Tibial artery (tissue), 4 donors: ENCODE measurements around the gene UBE3D.

Experiments used
- DNase-seq, 2 donors: peaks; one replicate each; pipeline ENCODE4 v3.0.0-alpha.2; 2019
- H3K27ac ChIP-seq, 2 donors: fragments of 200-600 bp; sonication (generic) in 1 of 2; 1 replicate in 1 of 2; 2 replicates in 1 of 2; pipeline ENCODE4 v1.5.1; 2018 to 2019; ENCODE audit warnings: mild to moderate bottlenecking in 1 of 2
- H3K27me3 ChIP-seq, 2 donors: fragments of 200-600 bp; sonication (generic) in 1 of 2; one replicate each; pipeline versions ENCODE4 v1.5.1 to v1.6.0; 2016 to 2019
- H3K36me3 ChIP-seq, 3 donors: fragments of 200-600 bp; sonication (generic) in 2 of 3; one replicate each; pipeline ENCODE4 v1.5.1; 2016 to 2019; ENCODE audit warnings: mild to moderate bottlenecking in 2 of 3
- H3K4me1 ChIP-seq, 4 donors: fragments of 200-600 bp; sonication (generic) in 2 of 4; 1 replicate in 3 of 4; 2 replicates in 1 of 4; pipeline ENCODE4 v1.5.1; 2016 to 2019
- H3K4me3 ChIP-seq, 2 donors: fragments of 200-600 bp; sonication (generic) in 1 of 2; 1 replicate in 1 of 2; 2 replicates in 1 of 2; pipeline ENCODE4 v1.5.1; 2018 to 2019; ENCODE audit warnings: mild to moderate bottlenecking in 2 of 2
- H3K9me3 ChIP-seq, 3 donors: fragments of 200-600 bp; sonication (generic) in 1 of 3; one replicate each; pipeline ENCODE4 v1.5.1; 2016 to 2019
- CTCF ChIP-seq, 2 experiments: fragments of 200-600 bp in 1 of 2; fragments of 450-650 bp in 1 of 2; IDR thresholded peaks; one replicate each; pipeline ENCODE4 v1.5.1; 2017 to 2019; ENCODE audit warnings: antibody characterized with exemption in 2 of 2, mild to moderate bottlenecking in 1 of 2, moderate library complexity in 1 of 2
- intact Hi-C: fragments of 100-400 bp; cut with DNase I; formaldehyde crosslinking; loops from one replicate; pipeline ENCODE4 v1.15.0; 2023; ENCODE audit warnings: low total_unique reads

The UBE3D gene

DNA sequence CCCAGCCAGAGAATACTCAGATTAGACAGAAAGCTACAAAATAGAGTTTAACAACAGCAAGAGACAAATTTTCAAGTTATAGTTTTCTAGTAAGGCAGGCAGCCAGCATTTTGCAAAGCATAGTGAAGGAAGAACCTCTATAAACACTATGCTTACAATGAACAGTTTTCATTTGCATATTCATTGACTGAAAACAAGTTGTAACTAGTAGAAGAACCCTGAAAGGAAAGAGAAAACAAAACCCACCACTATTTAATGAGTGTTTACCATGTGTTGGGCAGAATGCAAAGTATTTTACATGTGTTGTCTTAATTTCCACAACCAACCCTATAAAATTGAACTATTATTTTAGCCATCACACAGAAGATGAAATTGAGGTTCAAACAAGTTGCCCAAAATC is 196.1 kb downstream of the UBE3D start:
- Histone ChIP-seq H3K36me3 (no peaks in the 10 kb centered on the region), H3K4me1 (no peaks in the 10 kb centered on the region), H3K9me3 (no peaks in the 10 kb centered on the region), H3K27ac (no peak overlapping the region), H3K4me3 (no peak overlapping the region), H3K27me3 (no peaks in the 10 kb centered on the region)
- no peak for DNase-seq
- intact Hi-C loops, result no loop called here
- TF ChIP-seq CTCF (IDR thresholded peaks at IDR 0.05), result no peak

- no peak for TF ChIP-seq CTCF (IDR thresholded peaks at IDR 0.05)
- H3K36me3 ChIP-seq, result no peaks in the 10 kb centered on the region
- H3K27ac ChIP-seq, result no peak overlapping the region
- intact Hi-C loops, result no loop called here
- H3K27me3 ChIP-seq, result no peaks in the 10 kb centered on the region
- no peak overlapping the region for H3K4me3 ChIP-seq
- H3K9me3 ChIP-seq, result peaks cover 0 to 4% (median 0%) of the 10 kb centered on the region in 3 donors
- no peak for DNase-seq
- peaks cover 0 to under 1% (median 0%) of the 10 kb centered on the region in 4 donors for H3K4me1 ChIP-seq
Observed at GRCh38 chr6:82867946-82868345, 197.7 kb downstream of the UBE3D start.

- no peak overlapping the region for H3K27ac ChIP-seq
- H3K4me3 ChIP-seq, result no peak overlapping the region
- no peak for TF ChIP-seq CTCF (IDR thresholded peaks at IDR 0.05)
- no peak for DNase-seq
- peaks cover 0 to 4% (median 0%) of the 10 kb centered on the region in 3 donors for H3K9me3 ChIP-seq
- peaks cover 0 to 10% (median 0%) of the 10 kb centered on the region in 4 donors for H3K4me1 ChIP-seq
- no peaks in the 10 kb centered on the region for H3K27me3 ChIP-seq
- intact Hi-C loops, result no loop called here
- no peaks in the 10 kb centered on the region for H3K36me3 ChIP-seq
Observed at GRCh38 chr6:82866446-82866845, 199.2 kb downstream of the UBE3D start.

- DNase-seq, result no peak
- no peak overlapping the region for H3K27ac ChIP-seq
- peaks cover 0 to 4% (median 0%) of the 10 kb centered on the region in 3 donors for H3K9me3 ChIP-seq
- peaks cover 0 to 10% (median 0%) of the 10 kb centered on the region in 4 donors for H3K4me1 ChIP-seq
- no peaks in the 10 kb centered on the region for H3K27me3 ChIP-seq
- intact Hi-C loops, result no loop called here
- H3K36me3 ChIP-seq, result no peaks in the 10 kb centered on the region
- H3K4me3 ChIP-seq, result no peak overlapping the region
- TF ChIP-seq CTCF (IDR thresholded peaks at IDR 0.05), result no peak
Observed at GRCh38 chr6:82865461-82865860, 200.2 kb downstream of the UBE3D start.

DNA sequence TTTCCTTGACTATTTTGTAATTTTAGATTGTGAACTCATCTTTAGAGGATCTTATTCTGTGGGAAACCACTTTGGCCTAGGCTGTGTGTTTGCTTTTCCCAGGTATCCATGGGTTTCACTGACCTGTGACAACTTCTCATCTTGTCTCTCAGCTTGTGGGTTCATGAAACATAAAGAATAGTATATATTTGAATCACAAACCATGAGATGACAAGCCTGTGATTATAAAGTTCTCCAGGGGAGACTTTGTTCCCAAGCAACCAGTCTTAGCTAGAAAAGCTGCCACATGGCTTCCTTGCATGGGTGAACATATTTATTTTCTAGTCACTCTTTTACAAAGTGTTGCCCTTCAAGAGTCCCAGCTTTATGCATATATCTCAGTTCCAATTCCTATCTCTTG is 201.9 kb downstream of the UBE3D start:
- Histone ChIP-seq H3K4me3 (no peak overlapping the region), H3K27ac (no peak overlapping the region), H3K4me1 (peaks cover 0 to 10% (median 0%) of the 10 kb centered on the region in 4 donors), H3K9me3 (peaks cover 0 to 4% (median 0%) of the 10 kb centered on the region in 3 donors), H3K36me3 (no peaks in the 10 kb centered on the region), H3K27me3 (no peaks in the 10 kb centered on the region)
- intact Hi-C loops, result no loop called here
- no peak for TF ChIP-seq CTCF (IDR thresholded peaks at IDR 0.05)
- DNase-seq, result no peak

DNA sequence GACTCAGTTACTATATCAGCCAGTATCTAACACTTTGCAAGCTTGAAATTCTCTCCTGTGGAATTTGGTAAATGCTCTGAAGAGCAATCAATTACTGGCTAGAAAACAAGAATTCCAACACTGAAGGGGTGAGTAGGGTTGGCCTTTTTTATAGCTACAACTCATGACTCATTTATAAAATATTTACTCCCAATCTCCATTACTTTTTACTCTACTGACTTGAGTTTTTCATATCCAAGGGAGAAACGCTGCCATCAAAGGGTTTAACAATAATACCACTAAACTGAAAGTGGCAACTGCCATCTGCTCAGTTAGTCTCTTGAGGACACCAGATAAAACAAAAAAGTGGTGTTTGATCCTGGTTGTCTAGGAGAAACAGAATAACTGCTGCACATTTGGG is 203.1 kb downstream of the UBE3D start:
- H3K4me3 ChIP-seq, result no peak overlapping the region
- no peak overlapping the region for H3K27ac ChIP-seq
- H3K36me3 ChIP-seq, result no peaks in the 10 kb centered on the region
- TF ChIP-seq CTCF (IDR thresholded peaks at IDR 0.05), result no peak
- intact Hi-C loops, result no loop called here
- H3K4me1 ChIP-seq, result peaks cover 0 to 10% (median 0%) of the 10 kb centered on the region in 4 donors
- H3K9me3 ChIP-seq, result peaks cover 0 to 4% (median 0%) of the 10 kb centered on the region in 3 donors
- no peak for DNase-seq
- H3K27me3 ChIP-seq, result no peaks in the 10 kb centered on the region
